Measurements from ENCODE around the gene FHDC1.

FHDC1 gene

DNA sequence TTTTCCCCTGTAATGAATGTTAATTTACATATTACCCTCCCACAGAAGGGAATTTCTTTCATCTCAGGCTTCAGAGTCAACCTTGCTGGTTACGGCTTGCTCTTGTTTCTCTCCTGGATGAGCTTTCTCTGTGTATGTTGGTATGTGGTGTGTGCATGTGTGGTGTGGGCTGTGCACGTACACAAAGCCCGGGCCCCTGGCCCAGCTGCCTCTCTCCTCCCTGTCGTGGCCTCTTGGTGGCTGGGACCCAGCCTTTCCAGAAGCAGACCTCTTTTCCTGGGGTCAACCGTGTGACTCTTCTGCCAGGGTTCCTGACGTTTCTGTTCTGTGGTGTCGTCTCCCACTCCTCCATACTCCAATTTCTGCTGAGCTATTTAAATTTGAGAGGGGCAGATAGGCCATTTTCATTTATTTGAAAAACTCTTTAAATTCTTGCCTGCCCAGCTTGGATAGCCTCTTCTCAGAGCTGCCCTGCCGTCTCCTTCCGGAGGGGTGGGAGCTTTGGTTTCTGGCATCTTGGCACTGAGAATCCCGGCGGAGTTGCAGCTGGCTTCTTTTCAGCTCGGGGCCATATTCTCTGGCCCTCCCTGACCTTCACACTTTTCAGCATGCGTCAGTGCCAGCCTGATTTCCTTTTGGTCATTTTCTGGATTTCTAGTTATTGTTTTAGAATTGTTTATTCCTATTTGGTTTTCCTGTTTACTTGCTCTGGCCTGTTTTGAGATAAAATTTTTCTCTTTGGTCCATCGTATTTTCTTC is 25.1 kb downstream of the FHDC1 start:
- DNase-seq: no peak

DNA sequence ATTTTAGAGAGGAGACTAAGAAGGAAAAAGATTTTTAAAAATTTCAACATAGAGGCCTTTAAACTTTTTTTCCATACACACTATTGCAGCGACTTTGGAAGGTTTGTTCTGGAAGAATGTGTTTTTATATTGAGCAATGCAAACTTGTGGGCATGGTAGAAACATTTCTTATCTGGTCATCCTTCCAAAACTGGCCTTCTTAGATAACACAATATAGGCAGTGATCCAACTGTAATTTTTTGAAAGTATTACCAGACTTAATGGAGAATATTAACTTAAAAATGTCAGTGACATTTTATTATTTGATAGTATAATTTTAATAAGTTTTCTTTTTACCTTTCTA is 25.6 kb downstream of the FHDC1 start:
- DNase-seq: no peak

DNA sequence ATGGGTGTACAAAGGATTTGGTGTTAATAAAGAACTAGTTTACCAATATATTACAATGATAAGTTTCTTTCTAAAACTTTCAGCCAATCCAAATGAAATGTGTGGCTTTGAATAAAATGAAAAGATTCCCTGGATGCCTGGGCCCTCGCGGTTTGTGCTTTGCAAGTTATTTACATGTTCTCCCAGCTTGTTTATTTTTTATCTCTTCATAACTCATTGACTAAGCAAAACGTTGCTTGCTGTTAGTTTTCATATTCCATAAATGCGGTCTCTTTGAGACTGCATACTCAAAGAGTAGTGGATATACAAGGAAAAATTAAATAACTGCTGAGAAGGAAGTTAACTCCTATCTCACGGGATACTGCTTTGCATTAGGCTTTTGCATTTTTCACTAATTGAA is 26.0 kb downstream of the FHDC1 start:
- no peak for DNase-seq

DNA sequence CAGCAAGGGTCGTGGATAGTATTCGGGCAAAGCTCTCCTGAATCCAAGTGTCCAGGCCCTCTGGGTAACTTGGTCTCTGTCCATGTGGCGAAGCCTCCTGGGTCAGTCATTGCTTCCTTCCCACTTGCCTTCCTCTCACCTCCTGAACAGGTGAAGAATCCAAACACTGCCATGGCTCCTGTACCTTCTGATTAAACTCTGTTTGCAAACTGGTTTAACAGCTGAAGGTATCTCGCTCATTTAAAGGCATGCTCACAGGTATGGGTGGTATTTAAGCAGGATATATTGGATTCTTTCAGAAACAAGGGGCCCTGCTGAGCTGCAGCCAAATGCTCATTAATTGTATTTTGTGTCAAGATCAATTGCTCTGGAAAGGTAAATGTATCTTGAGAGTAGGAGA is 28.2 kb downstream of the FHDC1 start:
- DNase-seq: no peak

DNA sequence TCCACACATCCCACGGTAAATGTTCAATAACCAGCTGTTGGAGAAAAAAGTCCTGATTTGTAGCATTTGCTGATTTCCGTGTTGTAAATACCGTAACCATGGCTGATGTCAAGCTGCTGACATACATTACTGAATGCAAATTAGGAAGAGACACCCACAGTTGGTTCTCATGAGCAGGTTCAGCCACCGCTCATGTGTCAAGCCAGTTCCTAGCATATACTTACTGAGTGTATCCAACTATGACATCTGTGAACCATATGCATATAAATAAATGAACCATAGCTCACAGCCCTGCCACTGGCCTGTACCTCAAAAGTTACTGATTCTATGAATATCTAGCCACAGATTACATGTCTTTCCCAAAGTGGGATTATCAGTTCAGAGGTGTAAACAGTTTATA is 29.5 kb downstream of the FHDC1 start:
- DNase-seq: no peak

DNA sequence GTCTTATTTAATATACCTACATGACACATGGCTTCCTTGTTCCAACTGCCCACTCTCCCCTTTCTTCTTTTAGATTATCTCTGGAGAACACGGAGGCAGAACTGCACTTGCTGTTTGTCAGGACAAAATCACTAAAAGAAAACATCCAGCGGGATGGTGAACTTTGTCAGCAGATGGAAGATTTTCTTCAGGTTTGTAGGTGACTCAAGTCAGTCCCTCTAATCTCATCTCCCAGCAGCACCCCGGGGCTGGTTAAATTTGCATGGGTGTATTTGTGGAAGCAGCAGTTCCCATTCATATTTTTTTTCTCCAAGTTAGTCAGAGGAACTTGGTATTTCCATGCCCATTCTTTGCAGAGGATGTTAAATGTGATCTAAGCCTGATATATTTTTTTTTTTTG is 31.8 kb downstream of the FHDC1 start:
- no peak for DNase-seq

DNA sequence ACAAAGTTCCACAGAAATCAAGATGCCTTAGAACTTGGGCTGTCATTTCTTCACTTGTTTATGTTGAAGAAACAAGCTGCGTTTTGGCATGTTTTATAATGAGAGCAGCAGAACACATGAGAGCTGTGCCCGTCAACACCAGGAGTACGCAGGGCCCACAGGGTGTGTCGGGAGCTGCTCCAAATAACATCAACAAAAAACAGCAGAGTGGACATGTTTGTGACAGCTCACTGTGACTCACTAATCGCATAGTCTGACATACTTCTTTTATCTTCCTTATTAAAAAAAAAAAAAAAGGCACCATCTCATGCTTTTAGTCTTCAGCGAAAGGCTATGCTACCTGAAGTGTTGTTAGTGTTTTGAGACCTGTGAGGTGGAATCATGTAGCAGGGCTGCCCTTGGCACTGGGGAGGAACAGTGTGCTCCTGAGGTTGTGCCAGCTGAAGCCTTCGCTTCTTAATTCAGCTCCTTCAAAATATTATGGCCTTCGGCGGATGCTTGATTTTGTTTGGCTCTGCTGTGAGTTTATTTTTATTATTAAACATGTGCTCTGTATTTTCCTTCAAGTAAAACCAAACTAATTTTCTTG is 32.8 kb downstream of the FHDC1 start:
- no peak for DNase-seq

DNA sequence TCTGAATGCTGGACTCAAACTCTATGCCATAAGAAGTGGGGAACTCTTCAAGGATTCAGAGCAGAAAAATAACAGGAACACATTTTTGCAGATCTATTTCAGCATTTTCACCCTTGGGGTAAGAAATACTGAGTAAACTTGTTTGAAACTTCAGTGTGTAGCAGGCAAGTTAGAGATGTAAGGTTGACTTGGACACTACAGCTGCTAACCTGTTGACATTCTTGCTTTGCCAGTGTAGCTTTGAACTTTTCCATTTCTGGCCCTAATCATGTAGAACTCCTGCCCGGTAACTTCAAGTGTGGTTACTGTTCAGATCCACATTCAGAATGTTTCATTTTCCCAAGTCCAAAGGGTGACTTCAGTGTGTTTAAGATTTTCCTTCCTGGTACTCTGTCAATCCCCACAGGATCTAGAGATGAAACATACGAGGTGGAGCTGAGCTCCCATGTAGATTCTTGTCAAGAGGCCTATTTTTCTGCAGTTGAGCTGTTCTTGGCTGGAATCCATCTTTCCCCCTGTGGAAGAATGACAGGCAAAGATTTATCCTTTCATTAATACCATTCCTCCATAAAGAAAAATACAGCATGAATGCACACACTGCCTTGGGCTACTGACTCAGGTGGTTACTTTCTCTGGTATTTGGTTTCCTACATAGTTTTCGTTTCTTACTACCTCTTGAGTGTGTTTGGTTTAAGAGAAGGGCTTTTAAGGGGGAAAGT is 34.1 kb downstream of the FHDC1 start:
- DNase-seq: no peak

DNA sequence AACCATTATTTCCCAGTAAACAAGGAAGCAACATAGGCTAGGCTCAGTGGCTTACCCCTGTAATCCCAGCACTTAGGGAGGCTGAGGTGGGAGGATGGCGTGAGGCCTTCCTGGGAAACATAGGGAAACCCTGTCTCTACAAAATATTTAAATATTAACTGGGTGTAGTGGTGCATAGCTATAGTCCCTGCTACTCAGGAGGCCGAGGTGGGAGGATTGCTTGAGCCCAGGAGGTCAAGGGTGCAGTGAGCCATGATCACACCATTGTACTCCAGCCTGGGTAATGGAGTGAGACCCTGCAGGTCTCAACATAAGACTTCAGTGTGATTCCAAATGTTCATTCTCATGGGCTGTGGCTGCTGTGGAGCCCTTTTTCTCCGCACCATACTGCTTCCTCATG is 34.9 kb downstream of the FHDC1 start:
- no peak for DNase-seq

DNA sequence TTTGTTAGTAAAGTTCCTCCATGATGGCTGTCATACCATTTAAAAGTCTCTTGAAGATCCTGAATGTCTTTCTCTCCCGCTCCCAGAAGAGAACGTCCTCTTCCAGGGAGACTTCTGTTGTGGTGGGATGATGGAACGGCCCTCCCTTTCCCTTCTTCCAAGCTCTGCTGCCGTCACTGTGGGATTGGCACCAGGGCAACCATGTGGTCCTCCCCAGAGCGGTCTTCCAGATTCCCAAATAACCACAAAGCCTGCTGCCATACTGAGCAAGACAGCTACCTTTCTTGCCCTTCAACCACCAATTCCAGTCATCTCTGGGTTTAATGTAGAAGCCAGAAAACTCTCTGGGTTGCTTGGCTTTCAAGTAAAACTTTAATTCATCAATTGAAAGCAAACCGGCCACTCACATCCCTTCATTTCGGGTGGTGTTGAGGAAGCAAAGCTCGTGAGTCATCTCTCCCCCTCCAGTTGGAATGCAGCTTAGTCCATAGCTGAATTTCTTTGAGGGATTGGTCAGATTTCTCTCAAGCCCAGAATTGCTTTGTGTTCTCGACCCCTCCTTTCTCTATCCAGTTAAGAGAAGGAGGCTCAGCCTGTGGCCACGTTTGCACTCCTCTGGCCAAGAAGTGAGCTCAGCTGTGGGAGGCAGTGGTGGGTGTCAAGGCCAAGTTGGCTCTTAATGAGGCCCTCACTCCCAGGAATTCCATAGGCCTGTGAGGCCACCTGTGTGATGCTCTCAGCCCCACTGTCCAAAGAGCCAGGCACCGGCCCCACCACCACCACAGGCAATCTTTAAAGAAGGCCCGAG is 36.9 kb downstream of the FHDC1 start:
- DNase-seq: no peak

DNA sequence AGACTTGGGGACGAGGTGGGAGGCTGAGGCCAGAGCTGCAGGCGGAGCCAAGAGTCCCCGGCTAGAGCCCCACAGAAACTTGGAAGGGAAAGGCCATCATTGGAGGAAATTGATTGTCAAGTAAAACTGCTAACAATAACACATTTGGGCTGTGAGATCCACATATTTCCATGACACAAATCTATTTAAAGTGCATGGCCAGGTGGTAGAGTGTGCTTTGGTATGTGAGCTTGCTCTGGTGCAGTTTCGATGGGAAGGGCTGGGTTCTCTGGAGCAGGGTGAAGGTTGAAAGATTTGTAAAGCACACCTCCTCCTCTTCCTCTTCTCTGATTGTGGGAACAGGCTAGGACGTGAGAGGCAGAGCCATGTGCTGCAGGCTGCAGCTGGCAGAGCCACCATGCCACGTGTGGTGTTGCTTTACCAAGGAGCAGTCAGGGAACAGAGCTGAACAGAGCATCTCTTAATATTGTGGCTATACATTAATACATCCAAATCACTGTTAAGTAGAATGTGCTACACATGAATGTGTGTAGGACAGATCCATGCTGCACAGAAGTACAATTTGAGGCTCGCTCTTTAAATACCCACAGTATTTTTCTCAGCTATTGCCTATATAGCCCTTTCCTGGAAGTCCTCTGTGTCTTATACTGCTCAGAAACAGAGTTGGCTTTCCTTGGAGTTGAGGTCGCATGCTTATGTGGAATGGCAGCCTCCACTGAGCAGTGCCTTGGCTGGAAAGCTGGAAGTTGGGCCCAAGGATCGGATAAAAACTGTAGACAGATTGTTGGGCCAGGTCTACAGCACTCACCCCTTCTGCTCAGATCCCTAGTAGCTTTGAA is 37.7 kb downstream of the FHDC1 start:
- DNase-seq: no peak

DNA sequence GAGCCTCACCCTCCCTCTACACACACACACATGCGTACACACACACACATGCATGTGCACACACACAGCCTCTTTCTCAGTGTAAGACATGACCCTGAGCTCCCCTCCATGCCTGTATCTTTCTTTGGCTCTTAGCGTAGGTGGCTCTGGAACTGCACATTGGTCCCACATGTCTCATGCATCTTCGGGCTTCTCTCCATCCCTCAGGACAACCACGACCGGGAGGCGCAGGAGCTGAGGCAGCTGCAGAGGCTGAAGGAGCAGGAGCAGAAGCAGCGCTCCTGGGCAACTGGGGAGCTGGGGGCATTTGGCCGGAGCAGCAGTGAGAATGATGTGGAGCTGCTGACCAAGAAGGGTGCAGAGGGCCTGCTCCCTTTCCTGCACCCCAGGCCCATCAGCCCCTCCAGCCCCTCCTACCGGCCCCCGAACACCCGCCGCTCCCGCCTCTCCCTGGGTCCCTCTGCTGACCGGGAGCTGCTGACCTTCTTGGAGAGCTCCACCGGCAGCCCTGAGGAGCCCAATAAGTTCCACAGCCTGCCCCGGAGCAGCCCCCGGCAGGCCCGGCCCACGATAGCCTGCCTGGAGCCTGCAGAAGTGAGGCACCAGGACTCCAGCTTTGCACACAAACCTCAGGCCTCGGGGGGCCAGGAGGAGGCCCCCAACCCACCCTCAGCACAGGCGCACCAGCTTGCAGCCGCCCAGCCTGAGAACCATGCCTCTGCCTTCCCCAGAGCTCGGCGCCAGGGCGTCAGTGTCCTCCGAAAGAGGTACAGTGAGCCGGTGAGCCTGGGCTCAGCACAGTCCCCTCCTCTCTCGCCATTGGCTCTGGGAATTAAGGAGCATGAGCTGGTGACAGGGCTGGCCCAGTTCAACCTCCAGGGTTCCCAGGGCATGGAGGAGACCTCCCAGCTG is 38.6 kb downstream of the FHDC1 start:
- no peak for DNase-seq

DNA sequence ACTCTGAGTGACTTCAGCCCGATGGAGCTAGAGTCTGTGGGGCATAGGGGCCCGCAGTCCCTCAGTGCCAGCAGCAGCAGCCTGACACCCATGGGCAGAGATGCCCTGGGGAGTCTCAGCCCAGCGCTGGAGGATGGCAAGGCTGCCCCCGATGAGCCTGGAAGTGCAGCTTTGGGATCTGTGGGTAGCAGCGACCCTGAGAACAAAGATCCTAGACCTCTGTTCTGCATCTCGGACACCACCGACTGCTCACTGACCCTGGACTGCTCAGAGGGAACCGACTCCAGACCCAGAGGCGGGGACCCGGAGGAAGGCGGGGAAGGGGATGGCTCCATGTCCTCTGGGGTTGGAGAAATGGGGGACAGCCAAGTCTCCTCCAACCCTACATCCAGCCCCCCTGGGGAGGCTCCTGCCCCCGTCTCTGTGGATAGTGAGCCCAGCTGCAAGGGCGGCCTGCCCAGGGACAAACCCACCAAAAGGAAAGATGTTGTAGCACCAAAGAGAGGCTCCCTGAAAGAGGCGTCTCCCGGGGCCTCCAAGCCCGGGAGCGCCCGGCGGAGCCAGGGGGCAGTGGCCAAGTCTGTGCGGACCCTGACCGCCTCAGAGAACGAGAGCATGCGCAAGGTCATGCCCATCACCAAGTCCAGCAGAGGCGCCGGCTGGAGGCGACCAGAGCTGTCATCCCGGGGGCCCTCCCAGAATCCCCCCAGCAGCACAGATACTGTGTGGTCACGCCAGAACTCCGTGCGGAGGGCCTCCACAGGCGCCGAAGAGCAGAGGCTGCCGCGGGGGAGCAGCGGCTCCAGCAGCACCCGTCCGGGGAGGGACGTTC is 39.5 kb downstream of the FHDC1 start:
- no peak for DNase-seq

DNA sequence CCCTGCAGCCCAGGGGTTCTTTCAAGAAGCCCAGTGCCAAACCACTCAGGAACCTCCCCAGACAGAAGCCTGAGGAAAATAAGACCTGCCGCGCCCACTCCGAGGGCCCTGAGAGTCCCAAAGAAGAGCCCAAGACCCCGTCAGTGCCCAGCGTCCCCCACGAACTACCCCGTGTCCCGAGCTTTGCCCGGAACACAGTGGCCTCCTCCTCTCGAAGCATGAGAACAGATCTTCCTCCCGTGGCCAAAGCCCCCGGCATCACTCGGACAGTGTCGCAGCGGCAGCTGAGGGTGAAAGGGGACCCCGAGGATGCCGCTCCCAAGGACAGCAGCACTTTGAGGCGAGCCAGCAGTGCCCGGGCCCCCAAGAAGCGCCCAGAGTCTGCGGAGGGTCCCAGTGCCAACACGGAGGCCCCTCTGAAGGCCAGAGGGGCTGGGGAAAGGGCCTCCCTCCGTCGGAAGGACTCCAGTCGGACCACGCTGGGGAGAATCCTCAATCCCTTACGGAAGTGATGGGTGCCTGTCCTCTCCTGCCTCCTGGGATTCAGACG is 40.2 kb downstream of the FHDC1 start:
- no peak for DNase-seq

DNA sequence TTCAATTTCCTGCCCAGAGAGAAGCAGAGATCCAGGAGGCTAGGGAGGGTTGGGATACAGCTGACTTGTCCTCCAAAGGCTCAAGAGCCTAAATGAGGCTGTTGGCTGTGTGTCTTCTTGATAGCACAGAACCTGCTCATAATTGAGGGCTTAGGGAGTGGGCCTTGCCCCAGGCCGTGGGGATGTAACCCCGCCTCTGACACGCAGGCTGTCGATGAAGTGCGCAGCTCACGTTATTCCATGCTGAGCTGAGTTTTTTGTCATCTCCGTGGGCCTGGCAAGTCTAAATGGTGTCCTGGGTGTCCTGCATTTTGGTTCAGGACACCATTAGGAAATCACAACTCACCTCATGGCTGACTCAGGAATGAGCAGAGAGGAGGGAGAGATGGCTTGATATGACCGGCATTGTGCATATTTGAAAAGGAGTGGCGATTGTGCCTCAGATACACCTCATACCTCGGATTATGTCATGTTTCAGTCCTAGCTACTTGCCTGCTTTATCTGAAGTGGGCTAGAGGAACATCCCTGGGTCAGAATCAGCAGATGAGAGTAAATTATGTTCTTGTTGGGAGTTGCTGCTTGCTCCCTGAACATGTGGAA is 43.7 kb downstream of the FHDC1 start:
- DNase-seq: no peak

DNA sequence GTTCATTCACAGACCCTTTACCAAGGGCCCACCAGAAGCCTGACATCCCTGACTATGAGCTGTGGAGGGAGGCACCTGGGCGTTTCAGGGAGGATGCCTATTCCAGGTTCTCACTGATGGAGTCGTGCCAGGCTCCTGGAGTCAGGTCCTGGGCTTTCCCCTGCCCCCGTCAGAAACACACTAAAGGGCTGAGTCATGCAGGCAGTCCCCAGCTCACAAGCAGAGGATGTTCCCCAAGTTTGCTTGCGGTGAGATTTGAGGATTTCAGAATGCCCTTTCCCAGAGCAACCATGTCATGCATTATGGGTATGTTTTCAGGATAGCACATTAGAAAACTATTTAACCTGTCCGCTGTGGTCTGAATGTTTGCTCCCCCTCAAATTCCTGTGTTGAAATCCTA is 45.2 kb downstream of the FHDC1 start:
- DNase-seq: no peak

DNA sequence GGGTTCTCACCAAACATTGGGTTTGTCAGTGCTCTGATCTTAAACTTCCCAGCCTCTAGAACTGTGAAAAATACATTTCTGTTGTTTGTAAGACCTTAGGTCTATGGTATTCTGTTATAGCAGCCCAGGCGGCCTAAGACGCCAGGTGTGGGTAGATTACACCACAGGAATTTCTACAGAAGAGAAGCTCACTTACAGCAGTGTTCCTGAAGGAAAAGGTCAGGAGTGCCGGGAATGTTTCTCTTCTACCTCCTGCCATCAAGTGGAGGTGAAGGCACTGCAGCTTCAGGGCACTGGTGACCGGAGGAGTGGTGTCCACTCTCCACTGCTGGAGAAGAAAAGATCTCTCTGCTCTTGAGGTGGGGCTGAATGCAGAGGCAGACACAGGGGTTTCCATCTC is 45.7 kb downstream of the FHDC1 start:
- DNase-seq: no peak

DNA sequence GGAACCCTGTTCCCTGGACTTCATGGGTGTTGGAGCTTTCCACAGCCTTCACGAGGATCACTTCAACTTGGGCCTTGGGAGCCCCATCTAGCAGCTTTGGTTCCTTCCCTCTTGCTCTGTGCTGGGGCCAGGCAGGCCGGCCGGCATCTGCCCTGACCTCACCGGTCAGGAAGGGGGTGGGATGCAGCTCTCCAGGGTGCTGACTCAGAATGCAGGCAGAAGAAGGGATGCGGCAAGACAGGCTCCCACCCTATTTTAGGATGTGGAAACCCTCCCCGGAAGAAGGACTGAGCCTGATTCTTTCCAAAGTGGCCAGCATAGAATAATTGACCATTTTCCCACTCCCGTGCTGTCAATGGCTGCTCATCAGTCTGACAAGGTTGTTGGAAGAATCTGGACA is 47.1 kb downstream of the FHDC1 start:
- no peak for DNase-seq

DNA sequence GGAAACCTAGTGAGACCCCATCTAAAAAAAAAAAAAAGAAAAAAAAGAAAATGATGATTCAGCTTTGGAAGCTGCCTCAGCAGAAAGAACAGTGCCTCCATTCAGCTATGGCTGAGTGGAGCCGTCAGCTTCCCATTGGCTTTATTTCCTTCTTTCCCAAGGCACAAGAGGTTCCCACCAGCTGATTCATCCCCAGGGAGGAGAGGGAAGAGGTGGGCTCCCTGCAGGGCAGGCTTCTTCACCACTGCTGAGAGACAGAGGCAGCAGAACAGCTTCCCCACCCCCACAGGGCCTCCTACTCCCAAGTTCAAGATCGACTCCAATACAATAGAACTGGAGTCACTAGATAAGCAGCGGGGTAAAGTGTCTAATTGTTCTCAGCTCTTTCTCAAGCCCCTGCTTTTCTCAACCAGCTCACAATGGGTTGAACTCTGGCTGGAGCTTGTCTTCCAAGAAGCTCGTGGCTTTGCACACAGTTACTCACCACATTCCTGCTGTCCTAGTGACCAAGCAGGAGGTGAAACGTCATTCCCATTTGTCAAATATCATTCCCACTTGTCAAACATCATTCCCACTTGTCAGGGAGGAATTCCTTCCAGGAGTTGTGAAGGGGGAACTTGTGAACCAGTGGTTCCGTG is 47.8 kb downstream of the FHDC1 start:
- DNase-seq: no peak
